ENCODE results near the gene PAIP2B. TPM values are rescaled to one million over a fixed set of nuclear protein-coding genes. Genes with fewer than 3 reads are reported as not detected.
"Not testable (repeated sequence)": the region's sequence is repeated elsewhere in the genome, so short reads cannot be mapped to it uniquely, and the experiment has no call there.

The PAIP2B gene
- total RNA-seq, 1 donor from 2014 or later = 6.3 TPM

- DNase-seq (ENCODE audit: low spot score) = no peak
These were observed 6.2 kb downstream of the PAIP2B start for GRCh38 chr2:71220743-71221142.

GRCh38 chr2:71216501-71216900 lies 10.4 kb downstream of the PAIP2B start:
- DNase-seq (ENCODE audit: low spot score) = no peak

- DNase-seq (ENCODE audit: low spot score) = peak; percentile 21
These were observed 11.5 kb downstream of the PAIP2B start for GRCh38 chr2:71215447-71215846.

GRCh38 chr2:71212336-71212735 lies 14.6 kb downstream of the PAIP2B start:
- no peak for DNase-seq (ENCODE audit: low spot score)

- no peak for DNase-seq (ENCODE audit: low spot score)
These were observed 16.6 kb downstream of the PAIP2B start for GRCh38 chr2:71210292-71210691.

- DNase-seq (ENCODE audit: low spot score) = no peak
These were observed 18.1 kb downstream of the PAIP2B start for GRCh38 chr2:71208756-71209155.

GRCh38 chr2:71207601-71208000 lies 19.3 kb downstream of the PAIP2B start:
- no peak for DNase-seq (ENCODE audit: low spot score)

GRCh38 chr2:71206271-71206670 lies 20.6 kb downstream of the PAIP2B start:
- DNase-seq (ENCODE audit: low spot score) = no peak

- DNase-seq (ENCODE audit: low spot score) = no peak
These were observed 35.3 kb downstream of the PAIP2B start for GRCh38 chr2:71191570-71191943.

- DNase-seq (ENCODE audit: low spot score) = peak; percentile 46
These were observed 36.0 kb downstream of the PAIP2B start for GRCh38 chr2:71190656-71191569.

- DNase-seq (ENCODE audit: low spot score) = no peak
These were observed 39.3 kb downstream of the PAIP2B start for GRCh38 chr2:71187589-71187988.

GRCh38 chr2:71186973-71187372 lies 39.9 kb downstream of the PAIP2B start:
- DNase-seq (ENCODE audit: low spot score) = no peak

GRCh38 chr2:71183306-71184115 lies 43.4 kb downstream of the PAIP2B start:
- peak; percentile 73 for DNase-seq (ENCODE audit: low spot score)

GRCh38 chr2:71181316-71181715 lies 45.6 kb downstream of the PAIP2B start:
- no peak for DNase-seq (ENCODE audit: low spot score)

GRCh38 chr2:71178836-71179235 lies 48.1 kb downstream of the PAIP2B start:
- not testable (repeated sequence) for DNase-seq (ENCODE audit: low spot score)

- no peak for DNase-seq (ENCODE audit: low spot score)
These were observed 52.7 kb downstream of the PAIP2B start for GRCh38 chr2:71174207-71174606.

GRCh38 chr2:71173096-71173495 lies 53.8 kb downstream of the PAIP2B start:
- DNase-seq (ENCODE audit: low spot score) = no peak

GRCh38 chr2:71166812-71167211 lies 60.1 kb downstream of the PAIP2B start:
- no peak for DNase-seq (ENCODE audit: low spot score)

- DNase-seq (ENCODE audit: low spot score) = peak; percentile 48
These were observed 69.6 kb downstream of the PAIP2B start for GRCh38 chr2:71157124-71157793.

- peak; percentile 64 for DNase-seq (ENCODE audit: low spot score)
These were observed 70.3 kb downstream of the PAIP2B start for GRCh38 chr2:71156573-71156972.

- DNase-seq (ENCODE audit: low spot score) = no peak
These were observed 71.1 kb downstream of the PAIP2B start for GRCh38 chr2:71155846-71156245.

GRCh38 chr2:71154798-71155197 lies 72.1 kb downstream of the PAIP2B start:
- DNase-seq (ENCODE audit: low spot score) = no peak
